ENCODE results near the gene ZNF644.
"Not testable (repeated sequence)": the region's sequence is repeated elsewhere in the genome, so short reads cannot be mapped to it uniquely, and the experiment has no call there.

ZNF644 gene

DNA sequence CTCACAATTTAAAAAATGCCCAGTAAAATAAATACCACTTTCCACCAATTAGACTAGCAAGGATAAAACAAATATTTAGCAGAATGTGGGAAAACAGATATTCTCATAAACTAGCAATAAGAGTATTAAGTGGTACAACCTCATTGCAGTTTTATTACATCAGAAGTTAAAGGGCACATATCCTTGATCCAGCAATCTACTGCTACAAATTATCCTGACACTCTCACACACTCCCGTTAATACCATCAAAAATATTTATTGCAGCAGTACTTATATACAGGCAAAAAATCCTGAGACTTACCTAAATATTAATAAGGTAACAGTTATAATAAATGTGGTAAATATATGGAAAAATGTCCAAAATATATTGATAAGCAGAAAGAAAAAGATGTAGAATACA, 44.3 kb downstream of the ZNF644 start:
- no peak for DNase-seq

DNA sequence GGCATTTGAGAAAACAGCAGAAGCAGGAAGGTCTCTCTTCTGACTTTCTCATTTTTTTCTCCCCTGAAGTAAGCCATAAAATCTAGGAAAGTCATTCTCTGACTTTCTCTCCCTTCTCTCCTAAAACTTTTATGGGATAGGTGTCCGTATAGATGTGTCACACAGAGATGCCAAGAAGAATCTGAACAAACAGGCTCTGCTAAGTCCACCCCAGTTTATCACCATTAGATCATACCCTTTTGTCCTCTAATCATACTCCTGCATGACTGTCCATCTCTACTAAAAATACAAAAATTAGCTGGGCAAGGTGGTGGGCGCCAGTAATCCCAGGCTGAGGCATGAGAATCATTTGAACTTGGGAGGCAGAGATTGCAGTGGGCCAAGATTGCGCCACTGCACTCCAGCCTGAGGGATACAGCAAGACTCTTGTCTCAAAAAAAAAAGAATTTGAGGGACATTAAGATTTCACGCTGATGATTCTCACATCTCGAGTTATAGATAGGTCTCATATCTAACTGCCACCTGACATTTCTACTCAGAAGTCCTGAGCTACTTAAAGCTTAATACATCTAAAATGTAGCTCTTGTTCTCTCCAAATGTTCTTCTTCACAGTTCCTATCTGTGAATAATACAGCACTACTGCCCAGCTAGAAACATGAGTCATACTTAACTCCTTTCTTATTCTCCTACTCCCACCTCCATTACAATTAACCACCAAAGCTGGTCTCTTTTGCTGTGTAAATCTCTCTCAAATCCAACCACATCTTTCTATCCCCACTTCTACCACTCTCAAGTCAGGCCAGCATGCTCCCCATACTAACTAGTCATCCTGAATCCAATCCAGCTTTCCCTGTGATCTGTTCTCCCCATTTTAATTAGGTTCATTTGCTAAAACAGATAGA, 47.7 kb downstream of the ZNF644 start:
- no peak for DNase-seq

DNA sequence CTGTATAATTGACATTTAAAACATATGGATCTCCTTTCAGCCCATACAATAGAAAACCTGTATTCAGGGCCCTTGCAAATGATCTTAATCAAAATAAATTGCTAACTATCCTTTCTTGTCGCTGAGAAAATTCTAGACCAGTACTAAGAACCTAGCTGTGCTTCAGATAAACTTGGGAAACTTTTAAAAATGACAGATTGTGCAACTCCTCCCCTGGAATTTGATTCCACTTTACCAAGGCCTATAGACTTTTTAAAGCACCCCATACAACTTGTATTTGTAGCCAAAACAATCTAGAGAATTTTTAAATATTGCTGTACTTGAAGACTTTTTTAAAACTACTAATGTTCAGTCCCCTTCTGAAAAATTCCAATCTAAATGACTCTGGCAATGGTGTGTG, 51.6 kb downstream of the ZNF644 start:
- peak; percentile 4 for DNase-seq

DNA sequence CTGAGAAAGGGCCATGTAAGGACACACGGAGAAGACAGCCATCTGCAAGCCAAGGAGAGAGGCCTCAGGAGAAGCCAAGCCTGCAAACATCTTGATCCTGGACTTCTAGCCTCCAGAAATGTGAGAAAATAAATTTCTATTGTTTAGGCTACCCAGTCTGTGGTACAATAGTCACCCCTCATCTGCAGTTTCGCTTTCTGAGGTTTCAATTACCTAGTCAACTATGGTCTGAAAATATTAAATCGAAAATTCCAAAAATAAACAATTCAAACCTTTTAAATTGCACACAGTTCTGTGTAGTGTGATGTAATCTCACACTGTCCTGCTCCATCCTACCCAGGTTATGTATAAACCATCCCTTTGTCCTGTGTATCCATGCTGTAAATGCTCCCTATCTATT, 52.6 kb downstream of the ZNF644 start:
- DNase-seq: no peak

DNA sequence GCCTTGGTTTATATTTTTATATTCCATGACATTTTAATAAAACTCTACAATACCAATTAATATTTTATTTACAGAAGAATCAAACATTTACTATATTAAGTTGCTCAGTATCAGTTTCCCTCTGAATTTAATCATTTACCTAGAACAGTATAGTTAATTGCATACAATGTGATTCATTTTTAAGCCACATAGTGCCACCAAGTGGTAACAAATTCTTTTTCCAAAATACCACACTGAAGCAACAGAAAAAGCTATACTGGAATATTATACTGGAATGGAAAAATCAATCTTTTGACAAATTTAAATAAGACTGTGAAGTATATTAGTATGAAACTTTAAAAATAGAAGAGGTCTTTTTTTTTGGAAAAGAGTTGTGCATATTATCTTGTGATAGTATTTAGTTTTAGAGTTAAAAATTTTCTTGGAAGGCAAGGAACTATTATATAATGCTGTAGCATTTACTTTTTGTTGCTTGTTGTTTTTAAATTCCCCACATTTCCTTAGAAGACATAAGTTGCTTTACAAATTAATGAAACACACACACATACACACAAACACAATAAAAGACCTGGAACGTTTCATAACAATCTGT, 57.3 kb downstream of the ZNF644 start:
- DNase-seq: no peak

DNA sequence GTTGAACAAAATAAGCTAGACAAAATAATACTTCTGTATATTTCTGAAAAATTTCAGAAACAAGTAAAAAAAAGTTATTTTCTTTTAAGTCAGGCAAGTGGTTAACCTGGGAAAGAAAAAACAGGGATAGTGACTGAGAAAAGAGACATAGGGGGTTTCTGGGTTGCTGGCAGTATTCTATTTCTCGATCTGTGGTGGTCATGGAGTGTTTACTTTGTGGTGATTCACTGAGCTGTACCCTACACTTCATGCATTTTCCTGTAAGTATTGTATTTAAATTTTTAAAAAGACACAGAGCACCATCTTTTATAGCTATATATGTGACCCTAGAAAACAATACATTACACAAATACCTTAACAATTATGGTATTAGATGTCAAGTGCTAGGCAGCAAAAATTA, 58.2 kb downstream of the ZNF644 start:
- DNase-seq: no peak

DNA sequence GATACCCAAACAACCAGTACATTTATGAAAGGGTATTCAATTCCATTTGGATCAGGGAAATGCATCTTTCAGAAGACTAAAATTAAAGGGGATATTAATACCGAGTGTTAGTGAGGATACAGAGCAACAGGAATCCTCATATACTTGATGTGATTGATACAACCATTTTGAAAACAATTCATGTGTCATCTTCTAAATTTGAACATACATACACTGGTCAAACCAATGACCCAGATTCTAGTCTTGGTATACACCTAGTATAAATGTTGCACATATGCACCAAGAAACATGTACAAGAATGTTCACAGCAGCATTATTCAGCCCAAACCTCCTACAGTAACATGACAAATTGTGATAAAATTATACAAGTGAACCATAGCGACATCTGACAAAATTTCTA, 58.6 kb downstream of the ZNF644 start:
- DNase-seq: no peak

DNA sequence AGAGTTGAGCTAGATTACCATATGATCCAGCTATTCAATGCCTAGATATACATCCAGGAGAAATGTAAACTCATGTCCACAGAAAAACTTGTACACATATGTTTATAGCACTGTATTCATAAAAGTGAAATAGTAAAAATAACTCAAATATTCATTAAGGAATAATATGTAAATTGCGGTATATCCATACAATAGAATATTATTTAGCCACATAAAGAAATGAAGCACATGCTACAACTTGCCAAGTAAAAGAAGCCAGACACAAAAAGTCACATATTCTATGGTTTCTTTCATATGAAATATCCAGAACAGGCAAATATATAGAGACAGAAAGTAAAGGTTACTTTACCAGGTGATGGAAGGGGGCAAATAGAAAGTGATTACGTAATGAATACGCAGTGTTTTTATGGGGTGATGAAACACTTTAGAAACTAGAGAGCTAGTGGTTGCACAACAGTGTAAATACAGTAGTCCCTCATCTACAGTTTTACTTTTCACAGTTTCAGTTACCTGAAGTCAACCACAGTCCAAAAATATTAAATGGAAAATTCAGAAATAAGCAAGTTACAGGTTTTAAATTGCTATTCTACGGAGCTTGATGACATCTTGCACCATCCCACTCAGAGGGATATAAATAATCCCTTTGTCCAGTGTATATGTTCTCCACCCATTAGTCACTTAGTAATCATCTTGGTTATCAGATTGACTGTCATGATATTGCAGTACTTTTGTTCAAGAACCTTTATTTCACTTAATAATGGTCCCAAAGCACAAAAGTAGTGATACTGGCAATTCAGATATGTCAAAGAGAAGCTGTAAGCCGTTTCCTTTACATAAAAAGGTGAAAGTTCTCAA, 62.3 kb downstream of the ZNF644 start:
- DNase-seq: no peak

DNA sequence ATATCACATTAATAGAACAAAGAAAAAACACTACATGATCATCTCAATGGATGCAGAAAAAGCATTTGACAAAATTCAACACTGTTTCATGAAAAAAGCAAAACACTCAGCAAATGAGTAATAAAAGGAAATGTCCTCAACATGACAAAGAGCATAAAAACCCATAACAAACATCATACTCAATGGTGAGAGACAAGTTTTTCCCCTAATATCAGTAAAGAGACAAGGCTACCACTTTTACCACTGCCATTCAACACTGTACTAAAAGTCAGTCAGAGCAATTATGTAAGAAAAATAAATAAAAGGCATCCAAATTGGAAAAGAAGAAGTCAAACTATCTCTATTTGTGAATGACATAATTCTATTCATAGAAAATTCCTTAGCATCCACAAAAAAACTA, 64.3 kb downstream of the ZNF644 start:
- no peak for DNase-seq

DNA sequence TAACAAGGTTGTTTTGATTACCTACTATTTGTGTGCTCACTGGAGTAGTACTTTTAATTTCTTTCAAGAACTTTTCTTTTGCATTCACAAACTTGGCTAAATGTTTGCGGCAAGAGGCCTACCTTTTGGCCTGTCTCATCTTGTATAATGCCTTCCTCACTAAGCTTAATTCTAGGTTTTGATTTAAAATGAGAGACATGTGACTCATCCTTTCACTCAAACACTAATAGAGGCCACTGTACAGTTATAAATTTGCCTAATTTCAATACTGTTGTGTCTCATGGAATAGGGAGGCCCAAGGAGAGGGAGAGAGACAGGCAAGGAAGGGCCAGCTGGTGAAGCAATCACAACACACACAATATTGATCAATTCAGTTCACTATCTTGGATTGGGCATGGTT, 66.1 kb downstream of the ZNF644 start:
- no peak for DNase-seq

DNA sequence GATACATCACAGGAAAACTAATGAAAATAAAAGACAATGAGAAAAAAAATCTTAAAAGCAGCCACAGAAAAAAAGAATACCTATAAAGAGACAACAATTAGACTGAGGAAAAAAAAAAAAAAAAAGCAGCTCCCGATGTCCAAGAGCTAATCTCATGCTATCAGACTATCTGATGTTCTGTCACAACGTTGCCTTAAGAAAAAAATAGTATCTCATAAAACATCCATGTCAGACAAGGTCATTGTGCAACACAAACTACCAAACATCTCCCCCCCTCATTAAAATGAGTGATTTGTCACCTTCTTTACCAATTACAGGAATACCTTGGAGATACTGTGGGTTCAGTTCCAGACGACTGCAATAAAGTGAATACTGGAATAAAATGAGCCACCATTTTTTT, 68.9 kb downstream of the ZNF644 start:
- DNase-seq: no peak

DNA sequence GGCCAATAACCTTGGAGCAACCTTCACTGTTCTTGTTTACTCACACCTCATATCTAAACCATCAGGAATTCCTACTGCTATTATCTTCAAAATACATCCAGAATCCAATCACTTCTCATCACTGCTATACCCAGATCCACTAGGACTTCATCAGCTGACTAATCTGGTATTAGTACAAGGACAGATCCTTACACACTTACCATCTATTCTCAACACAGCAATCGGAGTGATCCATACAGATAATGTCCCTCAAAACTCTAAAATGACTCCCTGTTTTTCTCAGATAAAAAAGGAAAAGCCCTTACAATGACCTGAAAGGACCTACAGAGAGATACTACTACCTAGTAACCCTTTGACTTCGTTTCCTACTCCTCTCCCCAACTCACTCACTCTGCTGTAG, 70.8 kb downstream of the ZNF644 start:
- DNase-seq: no peak

DNA sequence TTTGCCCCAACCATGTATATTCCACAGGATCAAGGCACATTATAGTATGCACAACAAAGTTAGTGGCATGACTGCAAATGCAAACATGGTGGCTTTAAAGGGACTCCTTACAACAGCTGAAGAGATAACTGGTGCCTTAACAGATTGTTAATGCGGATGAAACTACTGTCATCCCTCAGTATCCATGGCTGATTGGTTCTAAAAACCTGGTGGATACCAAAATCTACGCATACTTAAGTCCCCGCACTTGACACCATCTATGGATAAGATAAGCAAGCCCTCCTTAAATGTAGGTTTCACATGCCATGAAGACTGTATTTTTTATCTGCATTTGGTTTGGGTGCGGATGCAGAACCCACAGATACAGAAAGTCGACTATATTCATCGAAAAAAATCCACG, 73.5 kb downstream of the ZNF644 start:
- no peak for DNase-seq

DNA sequence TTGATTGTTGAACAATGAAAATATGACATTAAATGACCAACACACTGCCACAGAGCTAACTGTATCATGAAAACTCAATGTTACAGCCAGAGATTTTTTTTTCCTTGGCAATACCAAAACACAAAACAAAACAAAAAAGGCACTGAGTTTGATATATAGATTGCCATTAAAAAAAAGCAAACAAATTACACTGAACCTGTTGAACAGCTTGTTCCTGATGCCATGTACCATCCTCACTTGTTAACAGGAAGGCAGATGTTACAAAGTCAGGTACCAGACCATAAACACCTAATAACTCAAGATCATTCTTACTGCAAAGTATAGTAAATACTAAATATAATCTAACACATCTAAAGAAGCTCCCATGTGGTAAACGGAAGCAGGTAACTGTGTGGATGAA, 75.2 kb downstream of the ZNF644 start:
- no peak for DNase-seq

DNA sequence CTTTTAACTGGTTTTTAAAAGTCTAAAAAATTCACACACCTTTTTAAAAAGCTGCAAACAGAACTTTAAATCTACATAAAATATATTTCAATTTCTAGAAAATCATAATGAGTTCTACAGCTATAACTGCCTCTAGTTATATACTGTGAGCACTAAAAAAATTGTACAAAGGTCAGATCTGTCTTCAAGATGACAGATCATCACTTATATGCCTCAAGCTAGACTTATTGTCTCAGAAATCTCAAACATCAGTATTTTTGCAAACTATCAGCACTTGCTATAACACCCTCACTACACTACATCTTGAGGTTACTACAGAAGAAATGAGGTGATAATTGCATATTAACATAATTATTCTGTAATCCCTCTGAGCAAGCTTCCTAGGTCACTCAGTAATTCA, 76.5 kb downstream of the ZNF644 start:
- no peak for DNase-seq

DNA sequence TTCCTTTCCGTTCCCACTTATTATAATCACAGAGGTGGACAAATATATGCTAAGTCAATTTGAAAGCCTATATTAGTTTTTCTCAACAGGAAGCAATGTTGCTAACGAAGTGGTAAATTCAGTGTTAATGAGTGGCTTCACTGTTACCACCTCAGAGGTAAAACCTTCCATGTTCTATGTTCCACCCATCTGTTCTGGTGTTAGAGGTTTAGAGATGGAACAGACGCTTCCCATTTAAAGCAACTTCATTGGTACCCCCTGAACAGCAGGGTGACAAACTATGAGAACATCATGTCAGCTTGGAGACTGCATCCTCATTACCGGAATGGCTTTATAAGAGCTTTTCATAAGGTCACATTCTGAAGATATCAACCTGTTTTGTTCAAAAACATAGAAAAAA, 77.9 kb downstream of the ZNF644 start:
- DNase-seq: no peak

DNA sequence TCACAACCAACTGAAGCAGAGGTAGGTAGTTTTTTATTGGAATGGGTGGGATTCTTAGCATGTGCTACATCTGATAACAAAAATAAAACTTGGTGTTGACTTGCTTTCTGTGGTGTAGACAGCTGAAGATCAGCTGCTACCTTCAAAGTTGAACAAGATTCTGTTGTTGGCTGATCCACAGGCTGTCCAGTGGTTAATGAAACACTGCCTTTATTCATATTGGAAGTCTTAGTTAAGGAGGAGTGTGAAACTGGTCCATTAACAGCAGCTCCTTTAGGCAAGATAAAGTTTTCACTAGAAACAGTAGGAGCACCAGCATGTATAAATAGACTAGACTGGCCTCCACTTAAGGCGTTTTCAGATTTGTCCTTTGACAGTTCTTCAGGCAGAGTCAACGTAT, 81.1 kb downstream of the ZNF644 start:
- no peak for DNase-seq

DNA sequence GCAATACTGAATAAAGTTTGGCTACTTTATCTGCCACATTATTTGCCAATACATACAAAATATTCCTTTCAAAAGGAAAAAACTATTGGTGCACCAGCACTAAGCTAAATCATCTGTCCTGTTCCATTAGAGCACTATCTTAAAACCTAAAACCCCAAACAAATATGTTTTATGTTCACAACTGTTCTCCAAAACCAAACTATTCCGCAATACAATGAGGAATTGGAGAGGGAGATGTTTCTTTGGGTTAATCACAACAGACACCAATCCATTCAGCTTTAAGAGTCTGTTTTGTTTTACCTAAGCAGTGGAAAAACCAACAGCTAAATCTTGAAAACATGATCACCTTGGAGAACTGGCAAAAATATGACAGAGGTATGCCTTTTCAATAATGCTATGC, 85.1 kb downstream of the ZNF644 start:
- no peak for DNase-seq

DNA sequence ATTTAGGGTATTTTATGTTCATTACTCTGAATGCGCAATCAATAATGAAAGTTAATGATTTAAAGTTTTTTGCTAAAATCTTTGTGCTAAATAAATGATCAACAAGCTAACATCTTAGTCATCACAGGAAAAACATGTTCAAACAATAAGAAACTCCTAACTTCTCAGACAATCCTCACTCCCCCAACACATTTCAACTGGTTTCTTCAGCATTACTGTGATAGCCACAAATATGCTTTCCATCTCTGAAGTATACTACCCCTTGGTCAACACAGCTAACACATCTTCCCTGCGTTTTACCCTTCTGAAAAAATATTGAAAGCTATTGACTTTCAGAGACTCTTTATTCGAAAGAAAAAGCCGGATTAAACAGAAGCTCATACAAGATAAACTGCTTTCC, 85.8 kb downstream of the ZNF644 start:
- no peak for DNase-seq

DNA sequence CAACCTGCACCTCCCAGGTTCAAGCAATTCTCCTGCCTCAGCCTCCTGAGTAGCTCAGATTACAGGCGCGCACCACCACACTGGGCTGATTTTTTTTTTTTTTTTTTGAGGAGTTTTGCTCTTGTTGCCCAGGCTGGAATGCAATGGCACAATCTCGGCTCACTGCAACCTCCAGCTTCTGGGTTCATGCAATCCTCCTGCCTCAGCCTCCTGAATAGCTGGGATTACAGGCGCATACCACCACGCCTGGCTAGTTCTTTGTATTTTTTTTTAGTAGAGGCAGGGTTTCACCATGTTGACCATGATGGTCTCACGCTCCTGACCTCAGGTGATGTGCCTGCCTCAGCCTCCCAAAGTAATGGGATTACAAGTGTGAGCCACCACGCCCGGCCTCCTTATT, 93.6 kb downstream of the ZNF644 start:
- DNase-seq: not testable (repeated sequence)

DNA sequence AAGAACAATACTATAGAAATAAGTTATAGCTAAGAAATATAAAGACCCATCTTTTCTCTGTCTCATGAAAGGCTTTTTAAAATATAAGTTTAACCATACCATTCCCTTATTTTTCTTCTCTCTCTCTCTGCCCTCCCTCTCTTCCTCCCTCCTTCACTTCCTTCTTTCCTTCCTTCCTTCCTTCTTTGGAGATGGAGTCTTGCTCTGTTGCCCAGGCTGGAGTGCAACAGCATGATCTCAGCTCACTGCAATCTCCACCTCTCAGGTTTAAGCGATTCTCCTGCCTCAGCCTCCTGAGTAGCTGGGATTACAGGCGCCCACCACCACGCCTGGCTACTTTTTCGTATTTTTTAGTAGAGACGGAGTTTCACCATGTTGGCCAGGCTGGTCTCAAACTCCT, 94.2 kb downstream of the ZNF644 start:
- DNase-seq: not testable (repeated sequence)

DNA sequence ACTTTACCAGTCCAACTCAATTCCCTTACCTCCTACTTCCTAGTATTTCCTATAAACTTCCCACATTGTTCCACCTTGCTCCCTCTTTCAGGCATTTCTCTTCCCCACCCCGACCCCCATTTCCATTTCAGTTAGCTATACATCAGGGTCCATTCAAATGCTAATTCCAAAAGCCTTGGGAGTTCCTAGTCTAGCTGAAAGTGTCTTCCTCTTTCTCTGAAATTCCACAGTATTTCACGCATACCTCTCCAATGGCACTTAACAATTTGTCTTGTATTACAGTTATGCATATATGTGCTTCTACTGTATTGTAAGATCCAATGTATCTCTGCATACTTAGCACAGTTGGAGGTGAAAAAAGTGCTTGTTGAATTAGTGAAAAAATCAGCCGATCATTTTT, 94.9 kb downstream of the ZNF644 start:
- DNase-seq: no peak

DNA sequence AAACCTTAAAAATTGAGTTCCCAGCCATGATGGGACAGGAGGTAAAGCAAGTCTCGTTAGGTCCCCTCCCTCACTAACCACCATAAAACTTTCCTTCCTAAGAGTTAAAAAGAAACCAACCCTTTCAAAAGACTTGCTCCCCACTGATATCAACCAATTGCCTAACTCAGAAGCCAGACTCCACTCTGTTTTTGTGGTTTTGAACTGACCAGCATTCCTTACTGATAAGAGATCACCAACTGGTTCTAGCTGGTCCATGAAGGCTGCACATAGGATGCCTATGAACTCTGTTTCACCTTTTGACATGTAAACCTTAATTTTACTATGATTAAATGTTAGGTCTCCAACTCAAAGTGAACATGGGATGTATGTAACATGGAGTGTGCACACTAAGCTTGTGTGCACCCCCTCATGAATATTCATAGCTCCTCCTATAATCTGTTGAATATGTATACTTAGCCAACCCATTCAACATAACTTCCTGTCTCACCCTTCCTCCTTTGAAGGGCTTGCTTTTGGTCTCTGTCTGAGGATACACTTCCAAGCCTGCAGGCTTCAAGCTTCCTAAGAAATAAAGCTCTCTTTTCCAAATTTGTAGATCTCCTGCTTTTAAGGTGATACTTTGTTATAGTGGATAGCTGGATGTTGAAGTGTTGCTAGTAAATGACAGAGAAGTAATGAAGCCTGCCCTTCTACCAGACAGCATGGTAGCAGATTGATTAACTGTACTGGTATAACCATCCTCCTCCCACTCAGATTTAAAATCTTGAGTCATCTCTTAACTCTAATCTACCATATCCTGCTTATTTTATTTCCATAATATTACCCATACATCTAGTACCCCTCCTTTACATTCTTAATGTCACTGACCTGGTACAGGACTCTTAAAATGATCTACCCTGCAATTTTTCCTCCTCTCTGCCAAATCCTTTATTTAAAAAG, 95.6 kb downstream of the ZNF644 start:
- DNase-seq: no peak
